GM12878 (cell line): ENCODE measurements around the gene LRRC30. TPM values are rescaled to one million over a fixed set of nuclear protein-coding genes. Genes with fewer than 3 reads are reported as not detected.

Source experiments
- ATAC-seq: fragments of 200-7000 bp; cut with Tn5 transposase; 3 replicates; pipeline ENCODE4 v1.9.1; 2020; ENCODE audit warnings: mild to moderate bottlenecking, moderate library complexity
- BruUV-seq: library from RNA; stranded (reverse); fragments of 400-500 nt; replicated peaks from 2 replicates; lab custom pipeline; 2021; lab: Mats Ljungman, UMichigan
- CTCF ChIA-PET: fragments of 300-600 bp; sonication (Branson Sonifier 250); formaldehyde crosslinking; extraction: SDS; loops from one replicate; lab custom pipeline; 2021; ENCODE audit warnings: inconsistent platforms; lab: Yijun Ruan, JAX
- POLR2A ChIA-PET: fragments of 350-600 bp; formaldehyde crosslinking; extraction: SDS; loops from one replicate; lab custom pipeline; 2021; ENCODE audit warnings: inconsistent platforms; lab: Charles Lee
- RAD21 ChIA-PET: fragments of 300-600 bp; sonication (Branson Sonifier 250); formaldehyde crosslinking; loops from one replicate; lab custom pipeline; 2023; ENCODE audit warnings: antibody characterized with exemption; ENCODE audit not compliant: unreplicated experiment; lab: Charles Lee
- SMC1A ChIA-PET: fragments of 300-600 bp; sonication (Branson Sonifier 250); formaldehyde crosslinking; loops from one replicate; lab custom pipeline; 2023; ENCODE audit not compliant: unreplicated experiment, uncharacterized antibody; lab: Charles Lee
- DNase-seq: peaks from one replicate; pipeline ENCODE4 v3.0.0-alpha.2; 2011; ENCODE audit warnings: low read depth, low spot score
- FAIRE-seq: peaks from 3 replicates; lab custom pipeline; 2011; peaks lifted over from hg19 to GRCh38; lab: Jason Lieb, UNC
- H2AFZ ChIP-seq: 2 replicates; pipeline ENCODE4 v1.6.0; 2011; ENCODE audit warnings: low read depth, low read length, control low read depth; ENCODE audit not compliant: control insufficient read depth
- H3K27ac ChIP-seq: 2 replicates; pipeline ENCODE4 v1.5.1; 2011; ENCODE audit warnings: control low read depth; ENCODE audit not compliant: control insufficient read depth, insufficient read depth
- H3K27me3 ChIP-seq, 2 experiments: replicated peaks in 1 of 2; 2 replicates each; pipeline versions ENCODE4 v1.6.0 to v1.6.1; 2011; ENCODE audit warnings: low read length in 1 of 2; ENCODE audit not compliant: control insufficient read depth in 2 of 2, insufficient read depth in 2 of 2
- H3K36me3 ChIP-seq, 2 experiments: 2 replicates each; pipeline ENCODE4 v1.5.1; 2011; ENCODE audit warnings: low read length in 1 of 2; ENCODE audit not compliant: control insufficient read depth in 2 of 2, insufficient read depth in 2 of 2
- H3K4me1 ChIP-seq: 2 replicates; pipeline ENCODE4 v1.6.1; 2011; ENCODE audit warnings: mild to moderate bottlenecking, low read length, moderate library complexity, mixed read lengths; ENCODE audit not compliant: control insufficient read depth, insufficient read depth
- H3K4me2 ChIP-seq: 2 replicates; pipeline ENCODE4 v1.6.0; 2011; ENCODE audit warnings: control low read depth; ENCODE audit not compliant: control insufficient read depth, insufficient read depth
- H3K4me3 ChIP-seq: fragments of 200-600 bp; sonication (generic); 2 replicates; pipeline ENCODE4 v1.5.1; 2016
- H3K79me2 ChIP-seq: 2 replicates; pipeline ENCODE4 v1.6.0; 2011; ENCODE audit warnings: low read length; ENCODE audit not compliant: control insufficient read depth, insufficient read depth
- H3K9ac ChIP-seq: 2 replicates; pipeline ENCODE4 v1.8.0; 2011; ENCODE audit warnings: low read length, control low read depth, mixed read lengths; ENCODE audit not compliant: control insufficient read depth, insufficient read depth
- H3K9me3 ChIP-seq: replicated peaks from 3 replicates; pipeline ENCODE4 v1.5.1; 2011; ENCODE audit warnings: mild to moderate bottlenecking, low read length; ENCODE audit not compliant: control insufficient read depth, insufficient read depth
- H4K20me1 ChIP-seq: 2 replicates; pipeline ENCODE4 v1.6.0; 2011; ENCODE audit not compliant: control insufficient read depth, insufficient read depth
- BCL11A ChIP-seq: IDR thresholded peaks from 2 replicates; pipeline ENCODE4 v1.6.1; 2011; ENCODE audit warnings: low read depth, low read length
- CHD1 ChIP-seq: IDR thresholded peaks from 2 replicates; pipeline ENCODE4 v1.6.1; 2012; ENCODE audit warnings: low read depth, low read length, improper control_type of control experiment
- FOXK2 ChIP-seq: fragments of 450-650 bp; IDR thresholded peaks from 2 replicates; pipeline ENCODE4 v1.6.1; 2017; ENCODE audit warnings: mild to moderate bottlenecking, moderate library complexity
- KDM1A ChIP-seq: fragments of 200-600 bp; sonication (generic); IDR thresholded peaks from 2 replicates; pipeline ENCODE4 v1.6.1; 2016; ENCODE audit warnings: borderline replicate concordance
- PAX5 ChIP-seq: IDR thresholded peaks from 2 replicates; pipeline ENCODE4 v1.6.1; 2011; ENCODE audit warnings: low read depth, low read length, borderline replicate concordance
- POLR2AphosphoS2 ChIP-seq: IDR thresholded peaks from 2 replicates; pipeline ENCODE4 v1.6.1; 2011; ENCODE audit warnings: low read depth, mild to moderate bottlenecking, low read length, improper control_type of control experiment, moderate library complexity
- POLR2AphosphoS5 ChIP-seq: IDR thresholded peaks from 2 replicates; pipeline ENCODE4 v1.6.1; 2011; ENCODE audit warnings: mild to moderate bottlenecking, low read length, inconsistent platforms
- TCF3 ChIP-seq: IDR thresholded peaks from 2 replicates; pipeline ENCODE4 v1.6.1; 2012; ENCODE audit warnings: low read depth, mild to moderate bottlenecking, low read length, borderline replicate concordance; ENCODE audit not compliant: insufficient read depth
- ZBED1 ChIP-seq: IDR thresholded peaks from 2 replicates; pipeline ENCODE4 v1.6.1; 2016; ENCODE audit warnings: borderline replicate concordance
- WGBS: methylation state at CpG from one replicate; pipeline ENCODE4 v1.1.6; 2016; ENCODE audit warnings: low lambda C conversion rate; ENCODE audit not compliant: insufficient replicate concordance, insufficient coverage; ENCODE audit errors: missing lambda C conversion rate; 5-methylcytosine and 5-hydroxymethylcytosine counted together
- in situ Hi-C: fragments of 300-500 bp; cut with MboI; formaldehyde crosslinking; loops from 9 replicates; pipeline ENCODE4 v1.14.3; 2018; ENCODE audit warnings: mixed read lengths
- intact Hi-C: fragments of 100-400 bp; cut with micrococcal nuclease; formaldehyde crosslinking; loops from one replicate; pipeline ENCODE4 v1.14.2; 2022; ENCODE audit not compliant: unreplicated experiment
- polyA plus RNA-seq, 11 experiments: library from polyadenylated mRNA; depleted of rRNA in 4 of 11; unstranded in 6 of 11; stranded (reverse) in 5 of 11; fragments of >200 nt; fragmentation: Nextera tagmentation in 4 of 11; fragmentation: Illumina TruSeq in 1 of 11; extraction: Ambion mirVana in 4 of 11; extraction: Trizol in 1 of 11; gene quantifications; 1 replicate in 1 of 11; 2 replicates in 10 of 11; pipeline versions ENCODE4 v1.2.1 to v1.2.3, GENCODE V29; 2011 to 2016; ENCODE audit warnings: inconsistent platforms in 2 of 11, missing spikeins in 2 of 11, low read depth in 1 of 11
- total RNA-seq, 4 experiments: library from RNA; depleted of rRNA in 3 of 4; stranded (reverse); fragments of >200 nt in 3 of 4; fragmentation: Illumina TruSeq in 1 of 4; extraction: Trizol in 1 of 4; gene quantifications; 2 replicates each; pipeline versions ENCODE4 v1.2.1 to v1.2.3, GENCODE V29; 2013 to 2021

LRRC30 gene
- total and polyA plus RNA-seq, 10 of the 15 experiments (the other 5 are each of a cell fraction or from before 2014, with no cell fraction given), result not detected

GRCh38 chr18:7256618-7257425, 25.9 kb downstream of the LRRC30 start:
- H3K9me3 ChIP-seq, result no peaks in the 10 kb centered on the region
- ChIA-PET SMC1A (no interaction called here), RAD21 (no interaction called here), POLR2A (no interaction called here), CTCF (no interaction called here)
- no peaks in the 10 kb centered on the region for H4K20me1 ChIP-seq
- DNase-seq, result no peak
- no peaks in the 10 kb centered on the region for H3K79me2 ChIP-seq
- no peak for TF ChIP-seq CHD1
- no peaks in the 10 kb centered on the region for H3K4me1 ChIP-seq
- WGBS, result 23% methylated on average over 10 of the region's 10 CpGs
- no peak for ATAC-seq
- no peak overlapping the region for H3K9ac ChIP-seq
- in situ Hi-C loops, result no loop called here
- H3K27me3 ChIP-seq, result no peaks in the 10 kb centered on the region
- H3K4me3 ChIP-seq, result no peak overlapping the region
- no peak overlapping the region for H3K27ac ChIP-seq
- no peak for FAIRE-seq
- H3K4me2 ChIP-seq, result no peak overlapping the region
- no peaks in the 10 kb centered on the region for H3K36me3 ChIP-seq
- no peak overlapping the region for H2AFZ ChIP-seq
- BruUV-seq, result no TSS peak
- intact Hi-C loops, result no loop called here

GRCh38 chr18:7257426-7257740, 26.5 kb downstream of the LRRC30 start:
- H3K4me1 ChIP-seq, result no peaks in the 10 kb centered on the region
- TF ChIP-seq BCL11A (no peak), FOXK2 (no peak), KDM1A (no peak), TCF3 (no peak), PAX5 (no peak), ZBED1 (no peak), POLR2AphosphoS5 (no peak), POLR2AphosphoS2 (no peak)
- no peak overlapping the region for H2AFZ ChIP-seq
- in situ Hi-C loops (no loop called here), intact Hi-C loops (no loop called here)
- ChIA-PET POLR2A (no interaction called here), RAD21 (no interaction called here), SMC1A (no interaction called here), CTCF (no interaction called here)
- no peak overlapping the region for H3K27ac ChIP-seq
- no peak overlapping the region for H3K9ac ChIP-seq
- BruUV-seq, result no TSS peak
- ATAC-seq (no peak), DNase-seq (no peak), FAIRE-seq (no peak)
- no peak overlapping the region for H3K4me3 ChIP-seq
- no peak overlapping the region for H3K4me2 ChIP-seq
- H3K27me3 ChIP-seq, result no peaks in the 10 kb centered on the region
- no peaks in the 10 kb centered on the region for H3K79me2 ChIP-seq
- no peaks in the 10 kb centered on the region for H4K20me1 ChIP-seq
- WGBS, result 0% methylated on average over 3 of the region's 3 CpGs
- no peaks in the 10 kb centered on the region for H3K9me3 ChIP-seq
- H3K36me3 ChIP-seq, result no peaks in the 10 kb centered on the region
